Uterus (tissue), 2 donors: ENCODE data around the gene OTUD4.

Experiments used
- CTCF ChIP-seq, 4 experiments: fragments of 200-600 bp in 2 of 4; fragments of 450-650 bp in 2 of 4; sonication (generic) in 2 of 4; IDR thresholded peaks; one replicate each; pipeline ENCODE4 v1.5.1; 2016 to 2019; ENCODE audit warnings: antibody characterized with exemption in 4 of 4, mild to moderate bottlenecking in 2 of 4, moderate library complexity in 1 of 4
- POLR2A ChIP-seq, 2 donors: fragments of 450-650 bp; IDR thresholded peaks; one replicate each; pipeline ENCODE4 v1.6.1; 2016; ENCODE audit warnings: antibody characterized with exemption in 2 of 2, mild to moderate bottlenecking in 1 of 2, moderate library complexity in 1 of 2

DNA sequence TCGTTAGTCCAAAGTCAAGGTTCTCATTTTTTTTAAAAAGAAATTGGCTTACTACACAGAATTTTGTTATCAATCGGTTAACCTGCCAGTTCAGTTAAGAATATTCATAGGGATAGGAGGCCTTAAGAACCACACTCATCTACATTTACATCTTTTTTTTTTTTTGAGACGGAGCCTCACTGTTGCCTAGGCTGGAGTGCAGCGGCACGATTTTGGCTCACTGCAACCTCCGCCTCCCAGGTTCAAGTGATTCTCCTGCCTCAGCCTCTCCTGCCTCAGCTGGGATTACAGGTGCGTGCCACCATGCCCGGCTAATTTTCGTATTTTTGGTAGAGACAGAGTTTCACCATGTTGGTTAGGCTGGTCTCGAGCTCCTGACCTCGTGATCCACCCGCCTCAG, 48.5 kb downstream of the OTUD4 start:
- TF ChIP-seq POLR2A (IDR thresholded peaks at IDR 0.05): no peak
- TF ChIP-seq CTCF (IDR thresholded peaks at IDR 0.05): no peak
